GM23338 (cell line): Measurements from ENCODE around the gene TAF3. TPM values are rescaled to one million over a fixed set of nuclear protein-coding genes. Genes with fewer than 3 reads are reported as not detected.

ENCODE experiments used
- ATAC-seq: fragments of 200-7000 bp; cut with Tn5 transposase; 3 replicates; pipeline ENCODE4 v1.9.1; 2020
- DNase-seq: peaks from one replicate; pipeline ENCODE4 v3.0.0-alpha.2; 2015; ENCODE audit warnings: low spot score
- H2AFZ ChIP-seq: fragments of 200-600 bp; sonication (generic); 2 replicates; pipeline ENCODE4 v1.8.0; 2016; ENCODE audit warnings: antibody characterized with exemption, mild to moderate bottlenecking, moderate library complexity
- H3F3A ChIP-seq: fragments of 200-600 bp; sonication (generic); replicated peaks from 2 replicates; pipeline ENCODE4 v1.8.0; 2017; ENCODE audit warnings: antibody characterized with exemption, mixed run types, low read depth
- H3K27ac ChIP-seq: fragments of 200-600 bp; sonication (generic); 2 replicates; pipeline ENCODE4 v1.6.1; 2016; ENCODE audit warnings: low read depth
- H3K27me3 ChIP-seq: fragments of 200-600 bp; sonication (generic); 2 replicates; pipeline ENCODE4 v1.8.0; 2016; ENCODE audit warnings: mild to moderate bottlenecking, mixed run types, moderate library complexity; ENCODE audit not compliant: insufficient read depth
- H3K36me3 ChIP-seq: fragments of 200-600 bp; sonication (generic); 2 replicates; pipeline ENCODE4 v1.8.0; 2016; ENCODE audit warnings: mild to moderate bottlenecking; ENCODE audit not compliant: insufficient read depth
- H3K4me1 ChIP-seq: fragments of 200-600 bp; sonication (generic); 2 replicates; pipeline ENCODE4 v1.8.0; 2016; ENCODE audit warnings: mild to moderate bottlenecking, moderate library complexity; ENCODE audit not compliant: insufficient read depth
- H3K4me2 ChIP-seq: fragments of 200-600 bp; sonication (generic); 2 replicates; pipeline ENCODE4 v1.7.1; 2017; ENCODE audit warnings: mixed run types
- H3K4me3 ChIP-seq: fragments of 200-600 bp; sonication (generic); 2 replicates; pipeline ENCODE4 v1.6.1; 2016; ENCODE audit warnings: mixed run types
- H3K79me2 ChIP-seq: fragments of 200-600 bp; sonication (generic); replicated peaks from 2 replicates; pipeline ENCODE4 v1.8.0; 2017; ENCODE audit warnings: mild to moderate bottlenecking; ENCODE audit not compliant: insufficient read depth
- H3K9me2 ChIP-seq: fragments of 200-600 bp; sonication (generic); 2 replicates; pipeline ENCODE4 v1.8.0; 2017; ENCODE audit not compliant: insufficient read depth
- H4K20me1 ChIP-seq: fragments of 200-600 bp; sonication (generic); replicated peaks from 2 replicates; pipeline ENCODE4 v1.8.0; 2017; ENCODE audit warnings: mild to moderate bottlenecking; ENCODE audit not compliant: insufficient read depth
- H3K27ac Mint-ChIP-seq: 2 replicates; pipeline ENCODE4 v1.8.0; 2020; ENCODE audit warnings: inconsistent platforms, mild to moderate bottlenecking, moderate library complexity, mixed read lengths
- H3K27me3 Mint-ChIP-seq: 3 replicates; pipeline ENCODE4 v1.8.0; 2022; ENCODE audit warnings: low read depth, mild to moderate bottlenecking, moderate library complexity, mixed read lengths, inconsistent platforms; ENCODE audit not compliant: insufficient read depth, poor library complexity
- H3K36me3 Mint-ChIP-seq: 3 replicates; pipeline ENCODE4 v1.8.0; 2021; ENCODE audit warnings: low read depth, mild to moderate bottlenecking, inconsistent platforms, moderate library complexity, mixed read lengths
- H3K4me1 Mint-ChIP-seq: 3 replicates; pipeline ENCODE4 v1.8.0; 2020; ENCODE audit warnings: mild to moderate bottlenecking, inconsistent platforms, mixed read lengths
- H3K4me3 Mint-ChIP-seq: 3 replicates; pipeline ENCODE4 v1.8.0; 2021; ENCODE audit warnings: moderate library complexity, mild to moderate bottlenecking, inconsistent platforms, mixed read lengths
- H3K9me3 Mint-ChIP-seq: 3 replicates; pipeline ENCODE4 v1.8.0; 2020; ENCODE audit warnings: moderate library complexity, mild to moderate bottlenecking, inconsistent platforms, mixed read lengths
- EZH2phosphoT487 ChIP-seq: fragments of 200-600 bp; sonication (generic); IDR thresholded peaks from one replicate; pipeline ENCODE4 v1.8.1; 2018; ENCODE audit warnings: antibody characterized with exemption; ENCODE audit not compliant: unreplicated experiment
- JUNB ChIP-seq: IDR thresholded peaks from one replicate; pipeline ENCODE4 v1.6.1; 2016; ENCODE audit warnings: antibody characterized with exemption; ENCODE audit not compliant: unreplicated experiment
- POLR2AphosphoS5 ChIP-seq: IDR thresholded peaks from 2 replicates; pipeline ENCODE4 v1.6.1; 2016; ENCODE audit warnings: antibody characterized with exemption, low read depth
- STAT1 ChIP-seq: IDR thresholded peaks from one replicate; pipeline ENCODE4 v1.6.1; 2016; ENCODE audit warnings: antibody characterized with exemption; ENCODE audit not compliant: unreplicated experiment
- polyA plus RNA-seq: library from polyadenylated mRNA; unstranded; fragments of >200 nt; fragmentation: Nextera tagmentation; extraction: Ambion mirVana; gene quantifications from 2 replicates; pipeline ENCODE4 v1.2.1, GENCODE V29; 2016
- total RNA-seq: library from RNA; depleted of rRNA; stranded (reverse); fragments of >200 nt; shearing (Covaris generic); gene quantifications from 2 replicates; pipeline ENCODE4 v1.2.3, GENCODE V29; 2014
- TF ChIP-seq, protein P1 (sequence below): fragments of 250-450 bp; sonication (Bioruptor Pico); IDR thresholded peaks from 2 replicates; pipeline ENCODE4 v1.5.0; 2020; ENCODE audit warnings: mild to moderate bottlenecking, moderate library complexity
- TF ChIP-seq, protein P2 (sequence below), 2 experiments: fragments of 200-600 bp in 1 of 2; sonication (generic) in 1 of 2; conservative IDR thresholded peaks; 2 replicates each; pipeline versions ENCODE4 v1.5.1 to v1.6.1; 2016 to 2017; ENCODE audit warnings: antibody characterized with exemption in 2 of 2, low read depth in 2 of 2, mild to moderate bottlenecking in 2 of 2, moderate library complexity in 1 of 2
- TF ChIP-seq, protein P3 (sequence below): IDR thresholded peaks from one replicate; pipeline ENCODE4 v1.6.1; 2018; ENCODE audit warnings: antibody characterized with exemption; ENCODE audit not compliant: unreplicated experiment

TAF3 gene
- total and polyA plus RNA-seq, 2 experiments from 2014 or later = 6.4 to 15.2 TPM

DNA sequence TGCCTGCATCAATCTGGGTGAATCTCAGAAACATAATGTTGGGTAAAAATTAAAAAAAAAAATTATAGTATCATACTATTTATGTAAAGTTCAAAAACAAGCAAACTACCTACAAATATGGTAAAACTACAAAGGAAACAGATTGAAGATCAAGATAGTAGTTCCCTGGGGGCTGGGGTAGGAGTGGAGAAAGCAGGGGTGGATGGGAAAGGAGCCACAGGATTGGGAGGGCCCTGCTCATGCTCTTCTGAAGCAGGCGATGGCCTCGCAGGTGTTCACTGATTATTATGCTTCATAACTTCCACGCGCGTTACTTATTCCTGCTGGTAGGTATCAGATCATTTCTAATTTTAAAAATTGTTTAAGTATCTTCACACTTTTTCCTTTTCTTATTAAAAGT lies 140.1 kb downstream of the TAF3 start (continued):
- TF ChIP-seq, protein P1, sequence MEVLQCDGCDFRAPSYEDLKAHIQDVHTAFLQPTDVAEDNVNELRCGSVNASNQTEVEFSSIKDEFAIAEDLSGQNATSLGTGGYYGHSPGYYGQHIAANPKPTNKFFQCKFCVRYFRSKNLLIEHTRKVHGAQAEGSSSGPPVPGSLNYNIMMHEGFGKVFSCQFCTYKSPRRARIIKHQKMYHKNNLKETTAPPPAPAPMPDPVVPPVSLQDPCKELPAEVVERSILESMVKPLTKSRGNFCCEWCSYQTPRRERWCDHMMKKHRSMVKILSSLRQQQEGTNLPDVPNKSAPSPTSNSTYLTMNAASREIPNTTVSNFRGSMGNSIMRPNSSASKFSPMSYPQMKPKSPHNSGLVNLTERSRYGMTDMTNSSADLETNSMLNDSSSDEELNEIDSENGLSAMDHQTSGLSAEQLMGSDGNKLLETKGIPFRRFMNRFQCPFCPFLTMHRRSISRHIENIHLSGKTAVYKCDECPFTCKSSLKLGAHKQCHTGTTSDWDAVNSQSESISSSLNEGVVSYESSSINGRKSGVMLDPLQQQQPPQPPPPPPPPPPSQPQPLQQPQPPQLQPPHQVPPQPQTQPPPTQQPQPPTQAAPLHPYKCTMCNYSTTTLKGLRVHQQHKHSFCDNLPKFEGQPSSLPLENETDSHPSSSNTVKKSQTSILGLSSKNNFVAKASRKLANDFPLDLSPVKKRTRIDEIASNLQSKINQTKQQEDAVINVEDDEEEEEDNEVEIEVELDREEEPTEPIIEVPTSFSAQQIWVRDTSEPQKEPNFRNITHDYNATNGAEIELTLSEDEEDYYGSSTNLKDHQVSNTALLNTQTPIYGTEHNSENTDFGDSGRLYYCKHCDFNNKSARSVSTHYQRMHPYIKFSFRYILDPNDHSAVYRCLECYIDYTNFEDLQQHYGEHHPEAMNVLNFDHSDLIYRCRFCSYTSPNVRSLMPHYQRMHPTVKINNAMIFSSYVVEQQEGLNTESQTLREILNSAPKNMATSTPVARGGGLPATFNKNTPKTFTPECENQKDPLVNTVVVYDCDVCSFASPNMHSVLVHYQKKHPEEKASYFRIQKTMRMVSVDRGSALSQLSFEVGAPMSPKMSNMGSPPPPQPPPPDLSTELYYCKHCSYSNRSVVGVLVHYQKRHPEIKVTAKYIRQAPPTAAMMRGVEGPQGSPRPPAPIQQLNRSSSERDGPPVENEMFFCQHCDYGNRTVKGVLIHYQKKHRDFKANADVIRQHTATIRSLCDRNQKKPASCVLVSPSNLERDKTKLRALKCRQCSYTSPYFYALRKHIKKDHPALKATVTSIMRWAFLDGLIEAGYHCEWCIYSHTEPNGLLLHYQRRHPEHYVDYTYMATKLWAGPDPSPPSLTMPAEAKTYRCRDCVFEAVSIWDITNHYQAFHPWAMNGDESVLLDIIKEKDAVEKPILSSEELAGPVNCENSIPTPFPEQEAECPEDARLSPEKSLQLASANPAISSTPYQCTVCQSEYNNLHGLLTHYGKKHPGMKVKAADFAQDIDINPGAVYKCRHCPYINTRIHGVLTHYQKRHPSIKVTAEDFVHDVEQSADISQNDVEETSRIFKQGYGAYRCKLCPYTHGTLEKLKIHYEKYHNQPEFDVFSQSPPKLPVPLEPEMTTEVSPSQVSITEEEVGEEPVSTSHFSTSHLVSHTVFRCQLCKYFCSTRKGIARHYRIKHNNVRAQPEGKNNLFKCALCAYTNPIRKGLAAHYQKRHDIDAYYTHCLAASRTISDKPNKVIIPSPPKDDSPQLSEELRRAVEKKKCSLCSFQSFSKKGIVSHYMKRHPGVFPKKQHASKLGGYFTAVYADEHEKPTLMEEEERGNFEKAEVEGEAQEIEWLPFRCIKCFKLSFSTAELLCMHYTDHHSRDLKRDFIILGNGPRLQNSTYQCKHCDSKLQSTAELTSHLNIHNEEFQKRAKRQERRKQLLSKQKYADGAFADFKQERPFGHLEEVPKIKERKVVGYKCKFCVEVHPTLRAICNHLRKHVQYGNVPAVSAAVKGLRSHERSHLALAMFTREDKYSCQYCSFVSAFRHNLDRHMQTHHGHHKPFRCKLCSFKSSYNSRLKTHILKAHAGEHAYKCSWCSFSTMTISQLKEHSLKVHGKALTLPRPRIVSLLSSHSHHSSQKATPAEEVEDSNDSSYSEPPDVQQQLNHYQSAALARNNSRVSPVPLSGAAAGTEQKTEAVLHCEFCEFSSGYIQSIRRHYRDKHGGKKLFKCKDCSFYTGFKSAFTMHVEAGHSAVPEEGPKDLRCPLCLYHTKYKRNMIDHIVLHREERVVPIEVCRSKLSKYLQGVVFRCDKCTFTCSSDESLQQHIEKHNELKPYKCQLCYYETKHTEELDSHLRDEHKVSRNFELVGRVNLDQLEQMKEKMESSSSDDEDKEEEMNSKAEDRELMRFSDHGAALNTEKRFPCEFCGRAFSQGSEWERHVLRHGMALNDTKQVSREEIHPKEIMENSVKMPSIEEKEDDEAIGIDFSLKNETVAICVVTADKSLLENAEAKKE (CRISPR knock-in tag) = no peak

DNA sequence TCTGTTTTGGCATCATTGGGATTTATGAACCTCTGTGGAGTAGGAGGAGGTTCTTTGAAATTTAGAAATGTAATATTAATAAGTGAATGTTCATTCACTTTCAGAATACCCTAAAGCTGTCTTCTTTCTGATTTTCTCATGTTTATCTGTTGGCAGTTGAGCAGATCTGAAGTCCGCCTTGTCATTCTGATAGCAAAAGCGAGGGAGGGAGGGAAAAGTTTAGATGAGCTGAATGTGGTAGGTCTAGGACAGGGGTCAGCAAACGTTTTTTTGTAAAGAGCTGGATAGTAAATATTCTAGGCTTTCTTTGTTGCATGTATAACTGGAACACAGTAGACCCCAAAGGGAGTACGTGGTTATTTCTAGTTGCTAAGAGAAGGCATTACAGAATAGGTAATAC lies 141.8 kb downstream of the TAF3 start:
- Mint-ChIP-seq H3K27me3 (no peaks in the 10 kb centered on the region), H3K4me1 (no peaks in the 10 kb centered on the region), H3K36me3 (peaks cover 11% of the 10 kb centered on the region), H3K4me3 (no peak overlapping the region), H3K9me3 (no peaks in the 10 kb centered on the region), H3K27ac (no peak overlapping the region)
- Histone ChIP-seq H3K27ac (no peak overlapping the region), H3F3A (no peaks in the 10 kb centered on the region), H3K27me3 (no peaks in the 10 kb centered on the region), H2AFZ (no peak overlapping the region), H3K79me2 (no peaks in the 10 kb centered on the region; the same call in 1 of the 2 replicates), H3K4me3 (no peak overlapping the region), H3K4me2 (no peak overlapping the region), H3K36me3 (0 out of 2 replicates have a peak, but pooled peaks cover 5% of the 10 kb centered on the region), H4K20me1 (no peaks in the 10 kb centered on the region), H3K4me1 (no peaks in the 10 kb centered on the region), H3K9me2 (0 out of 2 replicates have a peak, but pooled peaks cover 7% of the 10 kb centered on the region)
- no peak for ATAC-seq
- no peak for DNase-seq
- TF ChIP-seq POLR2AphosphoS5 (no peak), EZH2phosphoT487 (no peak), STAT1 (no peak), JUNB (no peak)
- TF ChIP-seq, protein P2, sequence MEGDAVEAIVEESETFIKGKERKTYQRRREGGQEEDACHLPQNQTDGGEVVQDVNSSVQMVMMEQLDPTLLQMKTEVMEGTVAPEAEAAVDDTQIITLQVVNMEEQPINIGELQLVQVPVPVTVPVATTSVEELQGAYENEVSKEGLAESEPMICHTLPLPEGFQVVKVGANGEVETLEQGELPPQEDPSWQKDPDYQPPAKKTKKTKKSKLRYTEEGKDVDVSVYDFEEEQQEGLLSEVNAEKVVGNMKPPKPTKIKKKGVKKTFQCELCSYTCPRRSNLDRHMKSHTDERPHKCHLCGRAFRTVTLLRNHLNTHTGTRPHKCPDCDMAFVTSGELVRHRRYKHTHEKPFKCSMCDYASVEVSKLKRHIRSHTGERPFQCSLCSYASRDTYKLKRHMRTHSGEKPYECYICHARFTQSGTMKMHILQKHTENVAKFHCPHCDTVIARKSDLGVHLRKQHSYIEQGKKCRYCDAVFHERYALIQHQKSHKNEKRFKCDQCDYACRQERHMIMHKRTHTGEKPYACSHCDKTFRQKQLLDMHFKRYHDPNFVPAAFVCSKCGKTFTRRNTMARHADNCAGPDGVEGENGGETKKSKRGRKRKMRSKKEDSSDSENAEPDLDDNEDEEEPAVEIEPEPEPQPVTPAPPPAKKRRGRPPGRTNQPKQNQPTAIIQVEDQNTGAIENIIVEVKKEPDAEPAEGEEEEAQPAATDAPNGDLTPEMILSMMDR (conservative IDR thresholded peaks at IDR 0.05; ENCODE audit: low read depth in 2 of 2) = no peak
- TF ChIP-seq, protein P3, sequence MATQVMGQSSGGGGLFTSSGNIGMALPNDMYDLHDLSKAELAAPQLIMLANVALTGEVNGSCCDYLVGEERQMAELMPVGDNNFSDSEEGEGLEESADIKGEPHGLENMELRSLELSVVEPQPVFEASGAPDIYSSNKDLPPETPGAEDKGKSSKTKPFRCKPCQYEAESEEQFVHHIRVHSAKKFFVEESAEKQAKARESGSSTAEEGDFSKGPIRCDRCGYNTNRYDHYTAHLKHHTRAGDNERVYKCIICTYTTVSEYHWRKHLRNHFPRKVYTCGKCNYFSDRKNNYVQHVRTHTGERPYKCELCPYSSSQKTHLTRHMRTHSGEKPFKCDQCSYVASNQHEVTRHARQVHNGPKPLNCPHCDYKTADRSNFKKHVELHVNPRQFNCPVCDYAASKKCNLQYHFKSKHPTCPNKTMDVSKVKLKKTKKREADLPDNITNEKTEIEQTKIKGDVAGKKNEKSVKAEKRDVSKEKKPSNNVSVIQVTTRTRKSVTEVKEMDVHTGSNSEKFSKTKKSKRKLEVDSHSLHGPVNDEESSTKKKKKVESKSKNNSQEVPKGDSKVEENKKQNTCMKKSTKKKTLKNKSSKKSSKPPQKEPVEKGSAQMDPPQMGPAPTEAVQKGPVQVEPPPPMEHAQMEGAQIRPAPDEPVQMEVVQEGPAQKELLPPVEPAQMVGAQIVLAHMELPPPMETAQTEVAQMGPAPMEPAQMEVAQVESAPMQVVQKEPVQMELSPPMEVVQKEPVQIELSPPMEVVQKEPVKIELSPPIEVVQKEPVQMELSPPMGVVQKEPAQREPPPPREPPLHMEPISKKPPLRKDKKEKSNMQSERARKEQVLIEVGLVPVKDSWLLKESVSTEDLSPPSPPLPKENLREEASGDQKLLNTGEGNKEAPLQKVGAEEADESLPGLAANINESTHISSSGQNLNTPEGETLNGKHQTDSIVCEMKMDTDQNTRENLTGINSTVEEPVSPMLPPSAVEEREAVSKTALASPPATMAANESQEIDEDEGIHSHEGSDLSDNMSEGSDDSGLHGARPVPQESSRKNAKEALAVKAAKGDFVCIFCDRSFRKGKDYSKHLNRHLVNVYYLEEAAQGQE = no peak
